HG03045 (cell line): ENCODE results near the gene APCDD1L.
"Not testable (repeated sequence)": the region's sequence is repeated elsewhere in the genome, so short reads cannot be mapped to it uniquely, and the experiment has no call there.

Source experiments
- ATAC-seq: cut with Tn5 transposase; IDR thresholded peaks from one replicate; pipeline ENCODE4 v1.9.1; 2021; ENCODE audit warnings: mild to moderate bottlenecking, moderate library complexity; ENCODE audit not compliant: unreplicated experiment

The APCDD1L gene

GRCh38 chr20:58545565-58546415, 30.6 kb upstream of the APCDD1L start:
- no peak for ATAC-seq

- no peak for ATAC-seq
Observed at GRCh38 chr20:58544891-58545290, 29.7 kb upstream of the APCDD1L start.

GRCh38 chr20:58544286-58544685, 29.1 kb upstream of the APCDD1L start:
- no peak for ATAC-seq

- no peak for ATAC-seq
Observed at GRCh38 chr20:58543274-58543673, 28.1 kb upstream of the APCDD1L start.

- ATAC-seq: no peak
Observed at GRCh38 chr20:58542411-58543095, 27.4 kb upstream of the APCDD1L start.

- ATAC-seq: not testable (repeated sequence)
Observed at GRCh38 chr20:58542034-58542410, 26.8 kb upstream of the APCDD1L start.

GRCh38 chr20:58538752-58539151, 23.6 kb upstream of the APCDD1L start:
- ATAC-seq: no peak

- ATAC-seq: no peak
Observed at GRCh38 chr20:58537831-58538230, 22.6 kb upstream of the APCDD1L start.

- ATAC-seq: no peak
Observed at GRCh38 chr20:58536289-58536688, 21.1 kb upstream of the APCDD1L start.

GRCh38 chr20:58531657-58532056, 16.5 kb upstream of the APCDD1L start:
- ATAC-seq: no peak

GRCh38 chr20:58531063-58531462, 15.9 kb upstream of the APCDD1L start:
- ATAC-seq: no peak

GRCh38 chr20:58528412-58528811, 13.2 kb upstream of the APCDD1L start:
- ATAC-seq: no peak

GRCh38 chr20:58526411-58526810, 11.2 kb upstream of the APCDD1L start:
- no peak for ATAC-seq

- ATAC-seq: no peak
Observed at GRCh38 chr20:58524814-58525213, 9.6 kb upstream of the APCDD1L start.

- no peak for ATAC-seq
Observed at GRCh38 chr20:58523971-58524315, 8.7 kb upstream of the APCDD1L start.

- ATAC-seq: no peak
Observed at GRCh38 chr20:58523072-58523970, 8.1 kb upstream of the APCDD1L start.

GRCh38 chr20:58522666-58523065, 7.5 kb upstream of the APCDD1L start:
- ATAC-seq: no peak

- no peak for ATAC-seq
Observed at GRCh38 chr20:58521763-58522162, 6.6 kb upstream of the APCDD1L start.

GRCh38 chr20:58519940-58520712, 4.9 kb upstream of the APCDD1L start:
- no peak for ATAC-seq

- no peak for ATAC-seq
Observed at GRCh38 chr20:58518896-58519593, 3.8 kb upstream of the APCDD1L start.
